Germinal center (tissue), 1 donor: ENCODE measurements around the gene LIF.

Experiments used
- DNase-seq: peaks from one replicate; pipeline ENCODE4 v3.0.0; 2012; ENCODE audit warnings: mixed read lengths, low spot score

Gene LIF

DNA sequence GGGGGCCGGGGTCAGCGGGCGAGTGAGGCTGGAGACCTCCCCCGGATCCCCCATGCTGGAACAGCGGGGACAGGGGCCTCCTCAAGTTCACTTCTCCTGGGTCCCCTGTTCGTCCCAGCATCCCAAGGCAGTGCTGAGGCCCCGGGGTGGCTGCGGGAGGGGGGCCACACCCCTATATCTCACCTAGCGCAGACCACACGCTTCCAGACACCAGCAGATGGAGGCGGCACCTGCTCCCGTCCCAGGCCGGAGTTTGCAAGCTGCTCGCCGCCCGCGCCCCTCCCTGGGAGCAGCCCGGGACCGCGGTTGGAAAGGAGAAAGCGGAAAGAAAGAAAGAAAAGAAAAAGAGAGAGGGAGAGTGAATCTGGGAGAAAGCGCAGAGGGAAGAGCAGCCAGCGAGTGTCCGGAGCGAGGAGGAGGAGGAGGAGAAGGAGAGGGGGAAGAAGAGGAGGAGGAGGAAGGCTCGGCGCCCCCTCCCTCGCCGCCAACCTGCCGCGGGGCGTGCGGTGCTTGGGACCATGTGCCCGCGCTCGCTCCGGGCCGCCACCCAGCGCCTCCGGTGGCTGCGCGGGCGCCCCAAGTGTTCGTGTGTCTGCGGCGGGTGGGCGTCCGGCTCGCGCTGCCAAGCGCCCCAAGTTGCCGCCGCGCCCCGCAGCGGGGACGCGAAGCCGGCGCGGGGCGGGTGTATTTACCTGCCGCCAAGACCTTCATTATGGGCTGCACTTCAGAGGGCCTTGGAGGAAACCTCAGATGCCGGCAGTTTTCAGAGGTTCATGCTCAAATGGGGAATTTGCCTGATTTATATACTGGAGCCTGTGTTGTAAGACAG, at the start of gene LIF:
TSS of gene LIF (minus strand) at position 775 of the 829 bp plus-strand sequence. CDS start at position 711, 64 bp downstream.
- peak; percentile 40 for DNase-seq

DNA sequence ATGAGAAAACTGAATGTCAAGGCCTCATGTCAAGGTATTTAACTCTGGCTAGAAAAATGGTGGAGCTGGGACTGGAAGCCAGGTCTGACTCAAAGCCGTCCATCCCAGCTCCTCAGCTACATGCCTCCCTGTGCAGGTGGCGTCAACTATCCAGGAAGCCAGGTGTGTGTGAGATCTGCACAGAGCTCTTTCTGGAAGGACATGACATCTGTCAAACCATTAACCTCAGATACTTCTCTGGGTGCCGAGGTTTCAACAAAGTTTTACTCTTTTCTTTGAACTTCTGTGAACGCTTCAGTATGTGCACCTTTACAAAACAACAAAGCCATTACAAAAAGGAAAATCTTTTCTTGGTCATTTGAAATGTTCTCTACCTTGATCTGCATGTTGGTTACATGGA, 49.8 kb upstream of the LIF start:
- DNase-seq = no peak

- no peak for DNase-seq
Measured at GRCh38 chr22:30295576-30295975, 49.0 kb upstream of the LIF start.

GRCh38 chr22:30294830-30295229, 48.3 kb upstream of the LIF start:
- no peak for DNase-seq

- no peak for DNase-seq
Measured at GRCh38 chr22:30294066-30294465, 47.5 kb upstream of the LIF start.

GRCh38 chr22:30293026-30293425, 46.5 kb upstream of the LIF start:
- DNase-seq = no peak

GRCh38 chr22:30292069-30292970, 45.8 kb upstream of the LIF start:
- no peak for DNase-seq

DNA sequence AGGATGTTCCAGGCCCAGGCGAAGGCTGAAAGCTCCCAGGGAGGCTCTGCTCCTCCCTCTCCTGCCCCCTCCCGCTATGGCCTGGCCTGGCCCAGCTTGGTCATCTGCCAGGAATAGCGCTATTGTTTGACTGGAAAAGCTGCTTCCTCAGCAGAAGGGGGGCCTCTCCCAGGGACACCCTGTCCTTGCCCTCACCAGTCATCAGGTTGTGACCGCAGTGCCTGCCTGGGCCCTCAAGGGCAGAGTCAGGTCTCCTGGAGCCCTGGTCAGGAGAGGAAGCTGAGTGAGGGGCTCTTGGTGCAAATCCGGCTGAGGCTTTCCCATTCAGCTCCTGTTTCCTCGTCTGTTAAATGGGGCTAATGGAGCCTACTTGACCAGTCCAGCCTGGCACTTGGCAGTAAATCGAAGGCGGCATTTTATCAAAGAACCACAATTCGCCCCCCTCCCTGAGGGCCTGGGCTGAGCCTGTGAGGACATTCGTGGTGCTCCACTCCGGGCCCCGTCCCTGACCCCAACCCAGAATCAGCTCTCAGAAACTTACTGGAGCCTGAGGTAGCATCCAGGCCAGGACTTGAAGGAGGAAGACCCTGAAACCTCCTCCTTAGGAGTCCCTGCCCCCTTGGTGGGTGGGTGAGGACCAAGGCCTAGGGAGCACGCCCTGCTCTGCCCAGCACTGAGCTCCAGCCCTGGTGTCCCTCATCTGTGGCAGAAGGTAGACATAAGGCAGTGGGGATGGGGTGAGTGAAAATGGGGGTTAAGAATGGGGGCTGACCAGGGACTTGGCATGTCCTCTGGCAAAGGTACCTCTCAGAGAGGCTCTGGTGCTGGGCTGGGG, 44.7 kb upstream of the LIF start:
- DNase-seq = no peak

DNA sequence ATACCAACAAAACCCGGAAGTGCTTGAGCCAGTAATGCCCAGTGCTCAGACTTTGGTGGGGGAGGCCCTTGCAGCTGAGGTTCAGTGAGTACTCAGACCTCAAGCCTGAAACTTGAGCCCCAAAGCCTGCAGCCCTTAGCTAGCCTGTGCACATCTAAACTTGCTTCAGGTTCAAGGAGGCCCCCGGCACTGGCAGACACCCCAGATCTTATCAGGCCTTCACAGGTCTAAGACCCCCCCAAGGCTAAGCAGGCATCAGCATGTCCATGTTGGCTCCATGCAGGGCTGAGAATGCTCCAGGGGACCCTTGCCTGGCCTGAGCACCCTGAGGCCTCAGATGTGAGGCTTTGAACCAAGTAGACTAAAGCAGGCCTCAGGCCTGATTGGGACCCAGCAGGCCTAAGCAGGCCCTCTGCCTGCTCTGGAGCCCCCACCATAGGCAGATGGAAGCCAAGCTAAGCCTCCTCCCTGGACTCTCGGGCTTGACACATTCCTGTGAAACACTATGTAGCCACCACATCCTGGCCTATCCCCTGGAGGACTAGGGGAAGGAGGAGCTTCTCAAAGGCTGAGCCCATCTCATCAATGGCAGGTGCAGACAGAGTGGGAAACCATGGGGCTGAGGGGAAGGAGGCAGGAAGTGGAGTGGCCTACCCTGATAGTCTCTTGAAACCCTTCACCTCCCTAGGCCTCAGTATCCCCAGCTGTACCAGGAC, 43.9 kb upstream of the LIF start:
- peak; percentile 30 for DNase-seq

GRCh38 chr22:30289980-30290313, 43.4 kb upstream of the LIF start:
- DNase-seq = no peak

GRCh38 chr22:30289141-30289979, 42.8 kb upstream of the LIF start, which contains the start of gene CASTOR1:
Gene CASTOR1, minus strand, starts transcription at chr22:30289505. Its CDS starts 8 bp downstream, at chr22:30289497.
- peak; percentile 95 for DNase-seq

DNA sequence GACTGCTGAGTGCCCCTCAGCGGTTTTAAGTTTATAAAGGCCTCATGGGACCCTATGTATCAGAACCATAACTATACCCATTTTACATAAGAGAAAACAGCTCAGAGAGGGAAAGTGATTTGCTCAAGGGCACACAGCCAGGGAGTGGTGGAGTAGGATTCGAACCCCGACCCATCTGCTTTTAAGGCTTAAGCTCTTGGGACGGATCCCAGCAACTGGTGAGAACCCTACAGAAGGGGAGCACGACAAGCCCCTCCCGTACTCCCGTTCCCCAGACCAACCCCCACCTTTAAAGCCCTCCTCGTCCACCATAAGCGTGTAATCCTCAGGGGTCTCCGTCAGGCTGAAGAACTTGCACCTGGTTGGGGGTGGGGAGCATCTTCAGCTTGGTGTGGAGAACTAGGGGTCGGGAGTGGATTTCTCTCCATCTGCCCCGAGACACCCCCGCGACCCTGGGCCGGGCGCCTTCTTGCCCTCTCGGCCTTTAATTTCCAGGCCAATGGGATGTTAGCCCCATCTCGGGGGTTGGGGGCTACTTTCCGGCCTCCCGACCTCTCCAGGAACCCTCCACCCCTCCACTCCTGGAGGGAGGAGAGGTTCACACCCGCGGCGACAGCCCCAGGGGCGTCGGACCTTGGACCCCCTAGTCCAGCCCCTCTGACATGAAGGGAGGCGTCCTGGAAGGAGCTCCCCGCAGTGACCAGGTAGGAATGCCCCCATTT, 42.0 kb upstream of the LIF start:
- DNase-seq = no peak

GRCh38 chr22:30287648-30288418, 41.3 kb upstream of the LIF start:
- DNase-seq = peak; percentile 84

GRCh38 chr22:30286813-30287647, 40.5 kb upstream of the LIF start:
- DNase-seq = peak; percentile 80

DNA sequence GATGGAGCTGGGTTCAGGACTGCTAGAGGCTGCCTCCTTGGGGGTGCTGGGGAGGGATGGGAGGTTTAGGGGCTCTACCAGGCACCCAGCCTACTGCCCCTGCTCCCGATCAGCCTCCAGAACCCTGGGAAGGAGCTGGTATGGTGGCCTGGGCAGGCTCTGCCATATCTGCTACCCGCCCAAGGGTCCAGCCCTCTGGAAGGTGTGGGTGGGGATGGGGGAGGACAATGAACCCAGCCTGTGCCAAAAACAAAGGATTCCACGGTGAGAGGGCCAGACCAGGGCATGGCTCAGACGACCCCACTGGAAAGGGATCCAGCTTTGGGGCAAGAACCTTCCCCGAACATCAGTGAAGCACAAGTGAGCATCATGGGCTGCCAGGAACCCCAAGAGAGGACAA, 39.8 kb upstream of the LIF start:
- DNase-seq = no peak

DNA sequence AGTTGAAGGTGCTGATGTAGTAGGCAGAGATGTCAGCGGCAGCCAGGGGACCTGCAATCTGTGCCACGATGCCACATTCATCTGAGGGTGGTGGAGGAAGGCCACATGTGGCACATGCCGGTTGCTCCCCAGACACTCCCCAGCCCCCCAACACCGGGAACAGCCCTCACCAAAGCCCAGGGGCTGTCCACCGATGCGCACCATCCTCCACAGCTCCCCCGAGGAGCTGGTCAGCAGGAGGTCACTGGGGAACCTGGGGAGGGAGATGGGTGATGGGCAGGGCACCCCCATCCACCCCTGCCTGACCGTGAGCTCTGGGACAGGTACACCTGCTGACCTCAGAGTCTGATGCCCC, 39.3 kb upstream of the LIF start:
- DNase-seq = no peak

DNA sequence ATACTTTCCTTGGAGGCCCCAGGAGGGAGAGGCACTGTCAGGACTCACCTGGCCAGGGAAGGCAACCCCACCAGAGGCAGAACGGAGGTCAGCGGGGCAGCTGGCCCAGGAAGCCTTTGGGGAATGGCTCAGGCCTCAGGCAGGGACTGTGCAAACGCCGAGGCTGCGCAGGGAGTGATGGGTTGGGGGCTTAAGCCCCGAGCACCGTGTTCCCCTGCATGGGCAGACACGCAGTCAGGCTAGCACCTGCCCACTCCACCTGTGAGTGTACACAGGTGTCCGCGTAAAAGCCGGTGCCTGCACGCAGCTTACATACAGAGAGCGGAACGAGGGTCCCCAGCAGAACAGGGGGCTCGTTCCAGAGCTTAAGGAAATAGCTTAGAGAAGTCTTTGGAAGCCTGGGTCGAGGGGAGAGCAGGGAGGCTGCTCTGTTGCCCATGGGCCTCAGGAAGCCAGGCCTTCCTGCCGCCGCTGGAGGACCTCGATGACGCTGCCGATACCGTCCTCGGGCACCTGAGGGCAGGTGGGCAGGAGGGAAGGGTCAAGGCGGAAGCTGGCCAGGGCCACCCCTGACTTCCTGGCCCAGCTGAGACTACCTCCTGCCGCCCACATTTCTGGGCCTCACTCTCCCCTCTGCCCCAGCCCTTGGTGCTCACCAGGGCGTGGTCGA, 38.8 kb upstream of the LIF start:
- no peak for DNase-seq

DNA sequence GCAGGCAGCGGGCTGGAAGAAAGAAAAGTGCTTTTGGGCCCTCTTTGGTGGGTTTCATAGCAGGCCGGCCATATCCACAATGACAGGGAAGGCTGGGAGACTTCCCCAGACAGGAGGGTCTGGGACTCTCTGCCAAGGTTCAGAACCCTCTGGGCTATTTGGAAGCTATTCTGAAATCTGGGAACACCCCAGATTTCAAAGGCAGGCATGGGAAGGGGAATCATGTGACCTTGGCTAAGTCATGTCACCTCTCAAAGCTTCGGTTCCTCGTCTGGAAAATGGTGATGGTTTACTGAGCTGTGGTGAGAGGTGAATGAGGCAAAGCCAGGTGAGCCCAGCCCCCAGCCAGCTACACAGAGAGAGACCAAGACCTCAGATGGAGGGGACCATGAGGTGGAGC, 38.1 kb upstream of the LIF start:
- no peak for DNase-seq
